ENCODE results near the gene CFAP53. TPM values are rescaled to one million over a fixed set of nuclear protein-coding genes. Genes with fewer than 3 reads are reported as not detected.

Gene CFAP53
- total and polyA plus RNA-seq, 2 of the 13 experiments (the other 11 are each of a cell fraction or from before 2014, with no cell fraction given) = 0.05 to 0.07 TPM

DNA sequence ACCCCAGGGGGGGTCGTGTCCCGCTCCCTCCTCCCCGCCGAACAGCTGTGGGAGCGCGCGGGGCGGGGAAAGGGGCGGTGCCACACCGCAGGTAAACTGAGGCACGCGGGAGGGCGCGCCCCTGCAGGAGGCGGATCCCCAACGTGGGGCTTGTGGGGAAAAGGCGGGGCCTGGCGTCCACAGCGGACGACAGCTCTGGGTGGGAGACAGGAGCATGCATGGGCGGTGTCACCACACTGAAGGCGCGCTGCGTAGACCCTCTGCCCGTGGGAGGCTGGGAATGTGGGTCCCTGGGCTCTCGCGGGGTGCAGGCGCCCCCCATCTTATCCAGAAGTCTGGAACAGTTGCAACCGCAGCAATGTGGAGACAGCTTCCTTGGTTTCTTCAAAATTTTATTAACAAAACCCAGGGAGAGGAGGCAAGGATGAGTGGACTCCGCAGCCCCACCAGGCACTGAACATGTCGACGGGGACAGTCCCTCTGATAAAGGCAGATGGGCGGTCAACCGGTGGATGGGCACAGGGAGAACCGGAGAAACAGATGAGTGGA is 15.8 kb upstream of the CFAP53 start:
- BruUV-seq (replicated peaks) = no TSS peak
- peaks cover 30% of the 10 kb centered on the region for H3K79me2 ChIP-seq (ENCODE audit: insufficient read depth, low read length)
- ChIA-PET POLR2A (interaction anchor here (1.0 to 1.5 kb wide), 8 partner anchors 10 to 111 kb away, joined by 3 to 15 read pairs (median 6); partner anchors contain the start of genes CFAP53 and SKA1), CTCF (ENCODE audit: low intra/inter-chr PET ratio, low total read pairs) (no interaction called here)
- DNase-seq (ENCODE audit: low spot score) (no peak), FAIRE-seq (no peak), ATAC-seq (no peak)
- peaks cover 9 to 30% of the 10 kb centered on the region in 2 experiments; a peak in 4 of 5 replicates for H3K36me3 ChIP-seq (replicated peaks in 1 of 2; ENCODE audit: control insufficient read depth in 1 of 2, insufficient read depth in 2 of 2, low read length in 2 of 2)
- peak overlapping the region; percentile 92 for H3K4me2 ChIP-seq (ENCODE audit: low read depth, low read length)
- peak overlapping the region; percentile 28 to 100 (median 88); a peak in 4 of 6 replicates for H3K4me3 ChIP-seq (replicated peaks in 1 of 3; ENCODE audit: insufficient read depth in 1 of 3, low read depth in 2 of 3, low read length in 3 of 3)
- no peaks in the 10 kb centered on the region for H3K9me3 ChIP-seq (ENCODE audit: low read length)
- H3K9ac ChIP-seq (ENCODE audit: insufficient read depth, low read depth, low read length) = peak overlapping the region; percentile 91
- intact Hi-C loops (cut with micrococcal nuclease; ENCODE audit: unreplicated experiment) = loop anchor here (1.0 kb wide), 1 partner anchor 16 kb away; the partner anchor contains the start of gene CFAP53
- H3K27me3 ChIP-seq (ENCODE audit: control insufficient read depth in 1 of 2, insufficient read depth in 2 of 2, low read length in 2 of 2) = peaks cover 0 to 3% of the 10 kb centered on the region in 2 experiments; a peak in 1 of 5 replicates
- no peak overlapping the region for H2AFZ ChIP-seq (ENCODE audit: low read length)
- no peaks in the 10 kb centered on the region for H4K20me1 ChIP-seq (ENCODE audit: insufficient read depth, low read length)
- 81% methylated on average over 34 of the region's 35 CpGs for WGBS (ENCODE audit: low lambda C conversion rate)
- peaks cover 33% of the 10 kb centered on the region for H3K4me1 ChIP-seq (ENCODE audit: insufficient read depth, low read length)
- in situ Hi-C loops (cut with HindIII; ENCODE audit: extremely low pct_ligation_motif_present, low pct_unique_long_range_greater_than_20kb) = loop anchor here (10.0 kb wide), 1 partner anchor 143 kb away; no protein-coding TSS in a partner anchor
- H3K27ac ChIP-seq (ENCODE audit: extremely low read length, insufficient read depth, low read length) = peak overlapping the region; percentile 70
- no peak for TF ChIP-seq RXRB (CRISPR knock-in tag; IDR thresholded peaks at IDR 0.05; ENCODE audit: borderline replicate concordance)
- TF ChIP-seq RBFOX2 (IDR thresholded peaks at IDR 0.05; ENCODE audit: low read depth, low read length) = peak; percentile 1; the same call in 1 of the 2 replicates
- TF ChIP-seq ZNF337 (CRISPR knock-in tag; IDR thresholded peaks at IDR 0.05; ENCODE audit: borderline replicate concordance, low read depth) = no peak
- TF ChIP-seq ZNF446 (CRISPR knock-in tag; IDR thresholded peaks at IDR 0.05) = 0 out of 2 replicates have a peak, but pooled peaks have one; percentile 21
- TF ChIP-seq ZNF230 (CRISPR knock-in tag; IDR thresholded peaks at IDR 0.05) = 0 out of 2 replicates have a peak, but pooled peaks have one; percentile 5
- no peak for TF ChIP-seq RFX5 (IDR thresholded peaks at IDR 0.05; ENCODE audit: low read depth, low read length)
- TF ChIP-seq, protein P1, sequence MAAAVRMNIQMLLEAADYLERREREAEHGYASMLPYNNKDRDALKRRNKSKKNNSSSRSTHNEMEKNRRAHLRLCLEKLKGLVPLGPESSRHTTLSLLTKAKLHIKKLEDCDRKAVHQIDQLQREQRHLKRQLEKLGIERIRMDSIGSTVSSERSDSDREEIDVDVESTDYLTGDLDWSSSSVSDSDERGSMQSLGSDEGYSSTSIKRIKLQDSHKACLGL (CRISPR knock-in tag; IDR thresholded peaks at IDR 0.05) = no peak; the same call in 1 of the 2 replicates
- TF ChIP-seq ZNF558 (CRISPR knock-in tag; IDR thresholded peaks at IDR 0.05; ENCODE audit: borderline replicate concordance) = no peak
- TF ChIP-seq LBX2 (CRISPR knock-in tag; IDR thresholded peaks at IDR 0.05; ENCODE audit: borderline replicate concordance) = no peak
- peak; percentile 35 for TF ChIP-seq AGO2 (optimal IDR thresholded peaks at IDR 0.05; ENCODE audit: low read depth, low read length)
- 0 out of 2 replicates have a peak, but pooled peaks have one; percentile 16 for TF ChIP-seq SNAPC4 (CRISPR knock-in tag; IDR thresholded peaks at IDR 0.05)
- TF ChIP-seq ZMYM3 (CRISPR knock-in tag; IDR thresholded peaks at IDR 0.05) = peak; percentile 33
- peak; percentile 0; the same call in 1 of the 2 replicates for TF ChIP-seq ZNF709 (CRISPR knock-in tag; IDR thresholded peaks at IDR 0.05)
- no peak for TF ChIP-seq ZNF614 (CRISPR knock-in tag; IDR thresholded peaks at IDR 0.05; ENCODE audit: borderline replicate concordance)
- TF ChIP-seq ZNF550 (CRISPR knock-in tag; IDR thresholded peaks at IDR 0.05; ENCODE audit: borderline replicate concordance) = no peak
- TF ChIP-seq SAFB2 (CRISPR knock-in tag; IDR thresholded peaks at IDR 0.05; ENCODE audit: borderline replicate concordance, low read depth) = no peak
- 0 out of 2 replicates have a peak, but pooled peaks have one; percentile 51 for TF ChIP-seq NR0B2 (CRISPR knock-in tag; IDR thresholded peaks at IDR 0.05)
